Gastroesophageal sphincter (tissue), 3 donors: Measurements from ENCODE around the gene CCNB2.

Source experiments
- EP300 ChIP-seq: sonication (generic); formaldehyde crosslinking; IDR thresholded peaks from one replicate; pipeline ENCODE4 v1.6.1; 2017; ENCODE audit warnings: antibody characterized with exemption, mild to moderate bottlenecking
- POLR2A ChIP-seq, 2 donors: fragments of 450-650 bp; IDR thresholded peaks; one replicate each; pipeline ENCODE4 v1.6.1; 2017; ENCODE audit warnings: antibody characterized with exemption in 2 of 2, mild to moderate bottlenecking in 2 of 2, moderate library complexity in 1 of 2
- POLR2AphosphoS5 ChIP-seq: sonication (generic); formaldehyde crosslinking; IDR thresholded peaks from one replicate; pipeline ENCODE4 v1.6.1; 2017; ENCODE audit warnings: antibody characterized with exemption
- TF ChIP-seq, protein P1 (sequence below), 4 experiments: fragments of 200-600 bp in 2 of 4; fragments of 450-650 bp in 2 of 4; sonication (generic) in 1 of 4; IDR thresholded peaks; one replicate each; pipeline ENCODE4 v1.5.1; 2017 to 2019; ENCODE audit warnings: antibody characterized with exemption in 4 of 4, mild to moderate bottlenecking in 2 of 4, moderate library complexity in 2 of 4

DNA sequence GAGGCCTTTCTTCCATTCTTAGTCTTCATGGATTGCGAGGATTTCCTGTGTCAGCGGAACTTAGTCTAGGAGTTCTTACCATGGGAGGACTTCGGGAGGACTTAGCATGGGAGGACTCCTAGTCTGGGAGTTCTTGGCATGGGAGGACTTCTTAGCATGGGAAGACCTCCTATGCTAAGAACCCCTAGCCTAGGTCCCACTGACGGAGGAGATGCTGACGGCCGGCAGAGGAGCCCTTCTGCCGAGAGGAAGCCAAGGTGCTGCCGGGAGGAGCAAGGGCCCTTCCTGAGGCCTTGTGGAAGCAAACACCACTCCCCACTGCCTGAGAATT lies 66.1 kb downstream of the CCNB2 start:
- TF ChIP-seq POLR2AphosphoS5 (no peak), EP300 (no peak), POLR2A (IDR thresholded peaks at IDR 0.05) (no peak)
- TF ChIP-seq, protein P1, sequence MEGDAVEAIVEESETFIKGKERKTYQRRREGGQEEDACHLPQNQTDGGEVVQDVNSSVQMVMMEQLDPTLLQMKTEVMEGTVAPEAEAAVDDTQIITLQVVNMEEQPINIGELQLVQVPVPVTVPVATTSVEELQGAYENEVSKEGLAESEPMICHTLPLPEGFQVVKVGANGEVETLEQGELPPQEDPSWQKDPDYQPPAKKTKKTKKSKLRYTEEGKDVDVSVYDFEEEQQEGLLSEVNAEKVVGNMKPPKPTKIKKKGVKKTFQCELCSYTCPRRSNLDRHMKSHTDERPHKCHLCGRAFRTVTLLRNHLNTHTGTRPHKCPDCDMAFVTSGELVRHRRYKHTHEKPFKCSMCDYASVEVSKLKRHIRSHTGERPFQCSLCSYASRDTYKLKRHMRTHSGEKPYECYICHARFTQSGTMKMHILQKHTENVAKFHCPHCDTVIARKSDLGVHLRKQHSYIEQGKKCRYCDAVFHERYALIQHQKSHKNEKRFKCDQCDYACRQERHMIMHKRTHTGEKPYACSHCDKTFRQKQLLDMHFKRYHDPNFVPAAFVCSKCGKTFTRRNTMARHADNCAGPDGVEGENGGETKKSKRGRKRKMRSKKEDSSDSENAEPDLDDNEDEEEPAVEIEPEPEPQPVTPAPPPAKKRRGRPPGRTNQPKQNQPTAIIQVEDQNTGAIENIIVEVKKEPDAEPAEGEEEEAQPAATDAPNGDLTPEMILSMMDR (IDR thresholded peaks at IDR 0.05) = no peak
